OCI-LY7 (cell line): ENCODE data around the gene CEPT1. TPM values are rescaled to one million over a fixed set of nuclear protein-coding genes. Genes with fewer than 3 reads are reported as not detected.

Source experiments
- BruUV-seq: library from RNA; stranded (reverse); fragments of 400-500 nt; replicated peaks from 2 replicates; lab custom pipeline; 2021; lab: Mats Ljungman, UMichigan
- CTCF ChIA-PET: fragments of 300-600 bp; sonication (Branson Sonifier 250); formaldehyde crosslinking; loops from one replicate; lab custom pipeline; 2022; ENCODE audit warnings: antibody characterized with exemption; ENCODE audit not compliant: unreplicated experiment; lab: Charles Lee
- POLR2A ChIA-PET: fragments of 300-600 bp; sonication (Branson Sonifier 250); formaldehyde crosslinking; loops from one replicate; lab custom pipeline; 2022; ENCODE audit warnings: antibody characterized with exemption; lab: Charles Lee
- DNase-seq: peaks from one replicate; pipeline ENCODE4 v3.0.0-alpha.2; 2015; ENCODE audit warnings: low spot score
- H2AFZ ChIP-seq: fragments of 200-600 bp; sonication (generic), shearing (Covaris generic); 2 replicates; pipeline ENCODE4 v1.6.1; 2014; ENCODE audit warnings: mild to moderate bottlenecking, antibody characterized with exemption, low read length, moderate library complexity
- H3K27ac ChIP-seq: fragments of 200-600 bp; sonication (generic); 2 replicates; pipeline ENCODE4 v1.5.1; 2014; ENCODE audit warnings: mixed run types, low read depth, mild to moderate bottlenecking, moderate library complexity, low read length, inconsistent platforms; ENCODE audit not compliant: poor library complexity, severe bottlenecking
- H3K36me3 ChIP-seq: fragments of 200-600 bp; sonication (generic); 2 replicates; pipeline ENCODE4 v1.6.1; 2014; ENCODE audit warnings: mild to moderate bottlenecking, antibody characterized with exemption, low read length, moderate library complexity, mixed read lengths; ENCODE audit not compliant: insufficient read depth
- H3K4me1 ChIP-seq: fragments of 200-600 bp; sonication (generic); 2 replicates; pipeline ENCODE4 v1.5.1; 2014; ENCODE audit warnings: mild to moderate bottlenecking, low read length; ENCODE audit not compliant: insufficient read depth, poor library complexity, severe bottlenecking
- H3K4me2 ChIP-seq: fragments of 200-600 bp; sonication (generic); 2 replicates; pipeline ENCODE4 v1.6.1; 2014; ENCODE audit warnings: mild to moderate bottlenecking, low read length
- H3K4me3 ChIP-seq: fragments of 200-600 bp; sonication (generic); 2 replicates; pipeline ENCODE4 v1.5.1; 2014; ENCODE audit warnings: mild to moderate bottlenecking, low read depth, low read length; ENCODE audit not compliant: poor library complexity, severe bottlenecking
- H3K79me2 ChIP-seq: fragments of 200-600 bp; sonication (generic); 2 replicates; pipeline ENCODE4 v1.6.1; 2016; ENCODE audit warnings: low read depth, mild to moderate bottlenecking, low read length, moderate library complexity, mixed read lengths; ENCODE audit not compliant: insufficient read depth
- H3K9me2 ChIP-seq: fragments of 200-600 bp; sonication (generic); 2 replicates; pipeline ENCODE4 v1.6.1; 2016; ENCODE audit warnings: mild to moderate bottlenecking, low read length, mixed read lengths; ENCODE audit not compliant: insufficient read depth
- H3K9me3 ChIP-seq: fragments of 200-600 bp; sonication (generic); 2 replicates; pipeline ENCODE4 v1.6.1; 2014; ENCODE audit warnings: mild to moderate bottlenecking, mixed run types, low read length, mixed read lengths
- H4K20me1 ChIP-seq: fragments of 200-600 bp; sonication (generic); 2 replicates; pipeline ENCODE4 v1.6.1; 2014; ENCODE audit warnings: mild to moderate bottlenecking, antibody characterized with exemption, low read length, moderate library complexity, mixed read lengths; ENCODE audit not compliant: insufficient read depth
- EZH2phosphoT487 ChIP-seq: fragments of 200-600 bp; sonication (generic); IDR thresholded peaks from 2 replicates; pipeline ENCODE4 v1.6.1; 2018; ENCODE audit warnings: low read depth, borderline replicate concordance, mild to moderate bottlenecking, mixed run types, antibody characterized with exemption, low read length, moderate library complexity, mixed read lengths
- intact Hi-C: fragments of 100-400 bp; cut with micrococcal nuclease; formaldehyde crosslinking; loops from one replicate; pipeline ENCODE4 v1.10.0; 2022; ENCODE audit not compliant: unreplicated experiment
- total RNA-seq, 2 experiments: library from RNA; depleted of rRNA in 1 of 2; stranded (reverse); fragments of >200 nt in 1 of 2; shearing (Covaris generic) in 1 of 2; gene quantifications; 2 replicates each; pipeline ENCODE4 v1.2.3, GENCODE V29; 2014 to 2022
- TF ChIP-seq, protein P1 (sequence below): fragments of 200-600 bp; sonication (generic); conservative IDR thresholded peaks from 2 replicates; pipeline ENCODE4 v1.5.1; 2014; ENCODE audit warnings: mild to moderate bottlenecking, antibody characterized with exemption, low read length, moderate library complexity, mixed read lengths

The CEPT1 gene
- total RNA-seq, 2 experiments from 2014 or later = 44.9 to 59.0 TPM

DNA sequence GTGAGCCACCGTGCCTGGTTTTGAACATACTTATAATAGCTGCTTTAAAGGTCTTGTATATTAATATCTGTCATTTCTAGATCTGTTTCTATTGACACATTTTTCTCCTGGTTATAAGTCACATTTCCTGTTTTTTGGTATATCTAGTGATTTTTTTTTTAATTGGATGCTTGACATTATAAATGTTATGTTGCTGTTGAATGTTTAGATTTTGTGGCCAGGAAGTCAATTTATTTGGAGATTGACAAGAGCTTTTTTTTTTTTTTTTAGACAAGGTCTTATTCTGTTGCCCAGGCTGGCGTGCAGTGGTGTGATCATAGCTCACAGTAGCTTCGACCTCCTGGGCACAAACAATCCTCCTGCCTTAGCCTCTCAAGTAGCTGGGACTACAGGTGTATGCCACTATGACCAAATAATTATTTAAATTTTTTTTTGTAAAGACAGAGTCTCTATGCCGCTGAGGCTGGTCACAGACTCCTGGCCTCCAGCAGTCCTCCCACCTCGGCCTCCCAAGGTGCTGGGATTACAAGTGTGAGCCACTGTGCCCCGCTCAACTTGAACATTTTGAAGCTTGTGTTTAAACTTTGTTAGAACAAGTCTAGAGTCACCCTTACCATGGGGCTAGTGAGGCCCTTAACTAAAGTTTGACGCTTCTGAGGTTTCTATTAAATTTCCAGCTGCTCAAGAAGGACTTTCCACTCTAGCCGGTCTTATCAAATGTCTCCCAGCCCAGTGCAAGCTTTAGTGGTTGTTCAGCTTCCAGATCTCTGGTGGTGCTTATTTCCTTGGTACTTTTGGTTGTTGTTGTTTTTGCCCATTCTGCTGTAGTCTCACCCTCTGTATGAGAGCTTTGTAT lies 78.9 kb downstream of the CEPT1 start:
- Histone ChIP-seq H2AFZ (peak overlapping the region; percentile 4; the same call in 1 of the 2 replicates), H3K4me1 (peaks cover 94% of the 10 kb centered on the region), H3K9me3 (no peaks in the 10 kb centered on the region), H3K79me2 (no peaks in the 10 kb centered on the region), H3K27ac (peak overlapping the region; percentile 97), H3K4me3 (peak overlapping the region; percentile 35), H4K20me1 (no peaks in the 10 kb centered on the region), H3K9me2 (no peaks in the 10 kb centered on the region), H3K4me2 (peak overlapping the region; percentile 87), H3K36me3 (no peaks in the 10 kb centered on the region)
- intact Hi-C loops = loop anchor here (2.0 to 10.0 kb wide), 4 partner anchors 344 to 587 kb away; no protein-coding TSS in a partner anchor
- ChIA-PET CTCF (interaction anchor here (0.6 to 1.2 kb wide), 8 partner anchors 36 to 206 kb away, joined by 3 to 5 read pairs (median 3); no protein-coding TSS in a partner anchor), POLR2A (interaction anchor here (0.5 to 8.9 kb wide), 27 partner anchors 9 to 471 kb away, joined by 3 to 114 read pairs (median 4); partner anchors contain the start of genes CEPT1, CHI3L2 and DRAM2)
- no TSS peak for BruUV-seq
- TF ChIP-seq, protein P1, sequence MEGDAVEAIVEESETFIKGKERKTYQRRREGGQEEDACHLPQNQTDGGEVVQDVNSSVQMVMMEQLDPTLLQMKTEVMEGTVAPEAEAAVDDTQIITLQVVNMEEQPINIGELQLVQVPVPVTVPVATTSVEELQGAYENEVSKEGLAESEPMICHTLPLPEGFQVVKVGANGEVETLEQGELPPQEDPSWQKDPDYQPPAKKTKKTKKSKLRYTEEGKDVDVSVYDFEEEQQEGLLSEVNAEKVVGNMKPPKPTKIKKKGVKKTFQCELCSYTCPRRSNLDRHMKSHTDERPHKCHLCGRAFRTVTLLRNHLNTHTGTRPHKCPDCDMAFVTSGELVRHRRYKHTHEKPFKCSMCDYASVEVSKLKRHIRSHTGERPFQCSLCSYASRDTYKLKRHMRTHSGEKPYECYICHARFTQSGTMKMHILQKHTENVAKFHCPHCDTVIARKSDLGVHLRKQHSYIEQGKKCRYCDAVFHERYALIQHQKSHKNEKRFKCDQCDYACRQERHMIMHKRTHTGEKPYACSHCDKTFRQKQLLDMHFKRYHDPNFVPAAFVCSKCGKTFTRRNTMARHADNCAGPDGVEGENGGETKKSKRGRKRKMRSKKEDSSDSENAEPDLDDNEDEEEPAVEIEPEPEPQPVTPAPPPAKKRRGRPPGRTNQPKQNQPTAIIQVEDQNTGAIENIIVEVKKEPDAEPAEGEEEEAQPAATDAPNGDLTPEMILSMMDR = no peak
- no peak for TF ChIP-seq EZH2phosphoT487
- no peak for DNase-seq

DNA sequence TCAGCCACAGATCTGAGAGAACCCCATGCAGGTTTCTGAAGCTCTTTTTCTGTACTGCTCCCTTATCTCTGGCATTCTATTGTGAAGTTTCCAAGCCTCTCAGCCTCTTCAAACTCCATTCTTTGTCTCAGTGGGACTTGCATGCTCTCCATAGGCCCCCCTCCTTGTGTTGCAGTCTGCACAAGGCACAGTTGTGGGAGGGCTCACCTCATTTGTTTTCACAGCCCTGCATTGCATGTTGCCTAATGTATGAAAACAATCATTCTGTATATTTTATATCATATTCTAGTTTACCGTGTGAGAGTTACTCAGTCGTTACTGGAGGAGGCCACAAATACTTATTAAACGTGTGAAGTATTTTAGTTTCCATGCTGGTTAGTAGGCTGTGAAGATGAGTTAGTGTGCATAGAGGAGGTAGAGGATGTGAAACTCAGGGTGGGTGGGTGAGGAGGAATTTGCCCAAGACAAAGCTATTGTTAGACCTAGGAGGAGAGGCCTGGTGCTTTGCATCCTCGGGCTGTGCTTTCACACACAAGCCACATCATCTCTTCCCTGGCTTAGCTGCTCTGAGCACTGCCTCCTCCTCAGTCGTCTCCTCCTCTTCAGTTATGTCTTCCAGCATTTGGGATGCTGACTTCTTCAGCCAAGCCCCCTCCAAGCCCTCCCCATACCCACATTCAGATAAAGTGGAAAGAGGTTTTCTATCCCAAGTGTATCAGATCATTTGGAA lies 79.7 kb downstream of the CEPT1 start:
- Histone ChIP-seq H4K20me1 (no peaks in the 10 kb centered on the region), H3K27ac (peak overlapping the region; percentile 97), H3K36me3 (no peaks in the 10 kb centered on the region), H3K4me3 (peak overlapping the region; percentile 52), H3K79me2 (no peaks in the 10 kb centered on the region), H3K9me3 (no peaks in the 10 kb centered on the region), H3K9me2 (no peaks in the 10 kb centered on the region), H2AFZ (peak overlapping the region; percentile 4; the same call in 1 of the 2 replicates), H3K4me2 (peak overlapping the region; percentile 87), H3K4me1 (peaks cover 89% of the 10 kb centered on the region)
- ChIA-PET CTCF (interaction anchor here (0.9 to 2.1 kb wide), 7 partner anchors 69 to 288 kb away, joined by 3 to 5 read pairs (median 3); no protein-coding TSS in a partner anchor), POLR2A (interaction anchor here (0.6 to 8.9 kb wide), 29 partner anchors 7 to 1661 kb away, joined by 3 to 114 read pairs (median 4); partner anchors contain the start of genes CEPT1, CHI3L2 and DRAM2)
- BruUV-seq = no TSS peak
- TF ChIP-seq EZH2phosphoT487 = no peak
- TF ChIP-seq, protein P1 = no peak
- intact Hi-C loops = loop anchor here (2.0 to 10.0 kb wide), 8 partner anchors 15 to 587 kb away; partner anchors contain the start of gene DDX20
- DNase-seq = peak; percentile 92
